ENCODE measurements around the gene SLC2A6. TPM values are rescaled to one million over a fixed set of nuclear protein-coding genes. Genes with fewer than 3 reads are reported as not detected.
A peak's percentile ranks its signal among the peaks of the same experiment; 100 is the strongest.

Gene SLC2A6
- total and polyA plus RNA-seq, 10 of the 15 experiments (the other 5 are each of a cell fraction or from before 2014, with no cell fraction given) = 1.1 to 37.9 (median 18.3) TPM

DNA sequence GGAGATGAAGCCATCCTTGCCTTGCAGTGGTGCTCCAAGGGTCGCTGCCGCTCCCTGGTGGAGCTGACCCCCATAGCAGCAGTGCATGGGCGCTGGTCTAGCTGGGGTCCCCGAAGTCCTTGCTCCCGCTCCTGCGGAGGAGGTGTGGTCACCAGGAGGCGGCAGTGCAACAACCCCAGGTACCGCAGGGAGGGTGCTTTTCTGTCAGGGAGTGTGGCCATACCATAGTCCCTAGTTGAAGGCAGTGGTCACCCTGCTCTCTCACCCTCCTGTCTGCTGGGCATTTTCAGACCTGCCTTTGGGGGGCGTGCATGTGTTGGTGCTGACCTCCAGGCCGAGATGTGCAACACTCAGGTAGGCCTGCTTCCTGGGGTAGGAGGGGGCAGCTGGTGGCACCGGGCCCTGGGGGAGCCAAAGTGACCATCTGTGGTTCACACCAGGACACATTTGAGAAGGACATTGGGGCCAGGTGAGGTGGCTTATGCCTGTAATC, 45.5 kb downstream of the SLC2A6 start:
- SMC1A ChIA-PET (ENCODE audit: uncharacterized antibody, unreplicated experiment) = no interaction called here
- Histone ChIP-seq H3K4me3 (no peak overlapping the region), H3K9ac (ENCODE audit: control insufficient read depth, insufficient read depth, low read length) (no peak overlapping the region), H2AFZ (ENCODE audit: control insufficient read depth, low read depth, low read length) (no peak overlapping the region), H4K20me1 (ENCODE audit: control insufficient read depth, insufficient read depth) (no peaks in the 10 kb centered on the region), H3K9me3 (replicated peaks; ENCODE audit: control insufficient read depth, insufficient read depth, low read length) (no peaks in the 10 kb centered on the region; the same call in 2 of the 3 replicates), H3K27ac (ENCODE audit: control insufficient read depth, insufficient read depth) (no peak overlapping the region), H3K4me2 (ENCODE audit: control insufficient read depth, insufficient read depth) (no peak overlapping the region), H3K4me1 (ENCODE audit: control insufficient read depth, insufficient read depth, low read length) (no peaks in the 10 kb centered on the region), H3K36me3 (ENCODE audit: control insufficient read depth in 2 of 2, insufficient read depth in 2 of 2, low read length in 1 of 2) (no peaks in the 10 kb centered on the region), H3K79me2 (ENCODE audit: control insufficient read depth, insufficient read depth, low read length) (no peaks in the 10 kb centered on the region), H3K27me3 (replicated peaks in 1 of 2; ENCODE audit: control insufficient read depth in 2 of 2, insufficient read depth in 2 of 2, low read length in 1 of 2) (no peaks in the 10 kb centered on the region)
- TF ChIP-seq, protein P1, sequence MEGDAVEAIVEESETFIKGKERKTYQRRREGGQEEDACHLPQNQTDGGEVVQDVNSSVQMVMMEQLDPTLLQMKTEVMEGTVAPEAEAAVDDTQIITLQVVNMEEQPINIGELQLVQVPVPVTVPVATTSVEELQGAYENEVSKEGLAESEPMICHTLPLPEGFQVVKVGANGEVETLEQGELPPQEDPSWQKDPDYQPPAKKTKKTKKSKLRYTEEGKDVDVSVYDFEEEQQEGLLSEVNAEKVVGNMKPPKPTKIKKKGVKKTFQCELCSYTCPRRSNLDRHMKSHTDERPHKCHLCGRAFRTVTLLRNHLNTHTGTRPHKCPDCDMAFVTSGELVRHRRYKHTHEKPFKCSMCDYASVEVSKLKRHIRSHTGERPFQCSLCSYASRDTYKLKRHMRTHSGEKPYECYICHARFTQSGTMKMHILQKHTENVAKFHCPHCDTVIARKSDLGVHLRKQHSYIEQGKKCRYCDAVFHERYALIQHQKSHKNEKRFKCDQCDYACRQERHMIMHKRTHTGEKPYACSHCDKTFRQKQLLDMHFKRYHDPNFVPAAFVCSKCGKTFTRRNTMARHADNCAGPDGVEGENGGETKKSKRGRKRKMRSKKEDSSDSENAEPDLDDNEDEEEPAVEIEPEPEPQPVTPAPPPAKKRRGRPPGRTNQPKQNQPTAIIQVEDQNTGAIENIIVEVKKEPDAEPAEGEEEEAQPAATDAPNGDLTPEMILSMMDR (IDR thresholded peaks at IDR 0.05 in 2 of 3, conservative IDR thresholded peaks at IDR 0.05 in 1 of 3; ENCODE audit: control insufficient read depth in 2 of 3, extremely low read depth in 1 of 3, insufficient read depth in 1 of 3, low read depth in 3 of 3, low read length in 3 of 3) = peak in 1 of 3 experiments; percentile 7; a peak in 1 of 6 replicates
- TF ChIP-seq, protein P2, sequence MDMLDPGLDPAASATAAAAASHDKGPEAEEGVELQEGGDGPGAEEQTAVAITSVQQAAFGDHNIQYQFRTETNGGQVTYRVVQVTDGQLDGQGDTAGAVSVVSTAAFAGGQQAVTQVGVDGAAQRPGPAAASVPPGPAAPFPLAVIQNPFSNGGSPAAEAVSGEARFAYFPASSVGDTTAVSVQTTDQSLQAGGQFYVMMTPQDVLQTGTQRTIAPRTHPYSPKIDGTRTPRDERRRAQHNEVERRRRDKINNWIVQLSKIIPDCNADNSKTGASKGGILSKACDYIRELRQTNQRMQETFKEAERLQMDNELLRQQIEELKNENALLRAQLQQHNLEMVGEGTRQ (IDR thresholded peaks at IDR 0.05; ENCODE audit: borderline replicate concordance, low read depth, low read length) = no peak
- no peak for TF ChIP-seq WRNIP1 (IDR thresholded peaks at IDR 0.05; ENCODE audit: borderline replicate concordance, low read depth, low read length)
- no peak for TF ChIP-seq TBL1XR1 (IDR thresholded peaks at IDR 0.05; ENCODE audit: low read depth, low read length)
- no peak for TF ChIP-seq ASH2L (IDR thresholded peaks at IDR 0.05; ENCODE audit: borderline replicate concordance, low read depth)
- 58% methylated on average over 11 of the region's 11 CpGs for WGBS (ENCODE audit: insufficient coverage, insufficient replicate concordance, low lambda C conversion rate, missing lambda C conversion rate)
- no peak for ATAC-seq
- DNase-seq (ENCODE audit: low read depth, low spot score) = no peak
- CTCF ChIA-PET = no interaction called here
- no peak for FAIRE-seq
- POLR2A ChIA-PET = no interaction called here
- BruUV-seq (replicated peaks) = no TSS peak
- in situ Hi-C loops (cut with MboI) = no loop called here
- RAD21 ChIA-PET (ENCODE audit: unreplicated experiment) = no interaction called here
- intact Hi-C loops (cut with micrococcal nuclease; ENCODE audit: unreplicated experiment) = no loop called here
